Caco-2 (cell line): ENCODE measurements around the gene OAT. TPM values are rescaled to one million over a fixed set of nuclear protein-coding genes. Genes with fewer than 3 reads are reported as not detected.

Experiments used
- BruUV-seq: library from RNA; stranded (reverse); fragments of 400-500 nt; replicated peaks from 2 replicates; lab custom pipeline; 2021; lab: Mats Ljungman, UMichigan
- CTCF ChIA-PET: fragments of 300-600 bp; sonication (Branson Sonifier 250); formaldehyde crosslinking; loops from one replicate; lab custom pipeline; 2022; ENCODE audit warnings: antibody characterized with exemption; lab: Charles Lee
- POLR2A ChIA-PET: fragments of 300-600 bp; sonication (Branson Sonifier 250); formaldehyde crosslinking; loops from one replicate; lab custom pipeline; 2022; ENCODE audit warnings: antibody characterized with exemption; lab: Charles Lee
- DNase-seq, 2 experiments: peaks; one replicate each; pipeline versions ENCODE4 v3.0.0 to v3.0.0-alpha.2; 2020 to 2022
- H3K27me3 ChIP-seq: replicated peaks from 2 replicates; pipeline ENCODE4 v1.6.0; 2011; ENCODE audit warnings: low read length; ENCODE audit not compliant: control insufficient read depth, insufficient read depth
- H3K36me3 ChIP-seq: 2 replicates; pipeline ENCODE4 v1.5.1; 2011; ENCODE audit warnings: low read length; ENCODE audit not compliant: control insufficient read depth, insufficient read depth
- H3K4me1 ChIP-seq: fragments of 250-450 bp; sonication (Bioruptor Pico); 2 replicates; pipeline ENCODE4 v1.5.1; 2020; ENCODE audit warnings: mild to moderate bottlenecking
- H3K4me3 ChIP-seq: 2 replicates; pipeline ENCODE4 v1.5.1; 2011; ENCODE audit warnings: low read depth, mild to moderate bottlenecking, control low read depth, low read length
- H3K9me3 ChIP-seq: fragments of 250-450 bp; sonication (Bioruptor Pico); 2 replicates; pipeline ENCODE4 v1.5.1; 2020; ENCODE audit warnings: mild to moderate bottlenecking, moderate library complexity
- H3K27ac Mint-ChIP-seq: one replicate; pipeline ENCODE4 v1.8.0; 2022; ENCODE audit warnings: mixed read lengths; ENCODE audit not compliant: unreplicated experiment
- H3K27me3 Mint-ChIP-seq: one replicate; pipeline ENCODE4 v1.8.0; 2022; ENCODE audit warnings: mixed read lengths; ENCODE audit not compliant: insufficient read depth, unreplicated experiment
- H3K36me3 Mint-ChIP-seq: one replicate; pipeline ENCODE4 v1.8.0; 2022; ENCODE audit warnings: mild to moderate bottlenecking, mixed read lengths; ENCODE audit not compliant: insufficient read depth, unreplicated experiment
- H3K4me1 Mint-ChIP-seq: one replicate; pipeline ENCODE4 v1.8.0; 2022; ENCODE audit warnings: low read depth, mixed read lengths; ENCODE audit not compliant: unreplicated experiment
- H3K4me3 Mint-ChIP-seq: one replicate; pipeline ENCODE4 v1.8.0; 2022; ENCODE audit warnings: mild to moderate bottlenecking, moderate library complexity, mixed read lengths; ENCODE audit not compliant: unreplicated experiment
- H3K9me3 Mint-ChIP-seq: one replicate; pipeline ENCODE4 v1.8.0; 2022; ENCODE audit warnings: mixed read lengths; ENCODE audit not compliant: unreplicated experiment
- CTCF ChIP-seq, 2 experiments: fragments of 200-600 bp in 1 of 2; IDR thresholded peaks; 1 replicate in 1 of 2; 2 replicates in 1 of 2; pipeline versions ENCODE4 v1.5.1 to v1.8.0; 2011 to 2022; ENCODE audit warnings: antibody characterized with exemption in 1 of 2, control low read depth in 1 of 2, inconsistent platforms in 1 of 2, low read depth in 1 of 2, low read length in 1 of 2, mild to moderate bottlenecking in 1 of 2, moderate library complexity in 1 of 2; ENCODE audit not compliant: insufficient read depth in 1 of 2, severe bottlenecking in 1 of 2, unreplicated experiment in 1 of 2
- intact Hi-C: fragments of 100-400 bp; cut with micrococcal nuclease; formaldehyde crosslinking; loops from one replicate; pipeline ENCODE4 v1.10.0; 2022; ENCODE audit not compliant: unreplicated experiment
- total RNA-seq: library from RNA; stranded (reverse); gene quantifications from 2 replicates; pipeline ENCODE4 v1.2.3, GENCODE V29; 2022

OAT gene
- total RNA-seq, 1 experiment from 2014 or later, result 312 TPM

- POLR2A ChIA-PET, result no interaction called here
Measured at GRCh38 chr10:124362568-124362967, 56.2 kb downstream of the OAT start.

GRCh38 chr10:124359336-124359832, 59.3 kb downstream of the OAT start:
- no peak overlapping the region for H3K4me3 Mint-ChIP-seq
- H3K27me3 Mint-ChIP-seq, result peaks cover 7% of the 10 kb centered on the region
- H3K9me3 Mint-ChIP-seq, result no peaks in the 10 kb centered on the region
- no peaks in the 10 kb centered on the region for H3K9me3 ChIP-seq
- no peak overlapping the region for H3K27ac Mint-ChIP-seq
- H3K4me3 ChIP-seq, result no peak overlapping the region
- no peak for DNase-seq
- intact Hi-C loops, result no loop called here
- POLR2A ChIA-PET, result no interaction called here
- H3K4me1 ChIP-seq, result peaks cover 2% of the 10 kb centered on the region; the same call in 1 of the 2 replicates
- no TSS peak for BruUV-seq
- no peak for TF ChIP-seq CTCF (IDR thresholded peaks at IDR 0.05; ENCODE audit: insufficient read depth in 1 of 2, low read depth in 1 of 2, low read length in 1 of 2, severe bottlenecking in 1 of 2, unreplicated experiment in 1 of 2)
- CTCF ChIA-PET, result no interaction called here
- H3K36me3 Mint-ChIP-seq, result no peaks in the 10 kb centered on the region
- H3K27me3 ChIP-seq, result no peaks in the 10 kb centered on the region
- peaks cover 10% of the 10 kb centered on the region for H3K4me1 Mint-ChIP-seq
- no peaks in the 10 kb centered on the region for H3K36me3 ChIP-seq

More at GRCh38 chr10:124362568-124362967, 56.2 kb downstream of the OAT start:
- H3K27ac Mint-ChIP-seq, result no peak overlapping the region
- H3K27me3 ChIP-seq, result no peaks in the 10 kb centered on the region
- no peaks in the 10 kb centered on the region for H3K4me1 Mint-ChIP-seq
- intact Hi-C loops, result no loop called here
- no peak overlapping the region for H3K4me3 Mint-ChIP-seq
- no peak for TF ChIP-seq CTCF (IDR thresholded peaks at IDR 0.05; ENCODE audit: insufficient read depth in 1 of 2, low read depth in 1 of 2, low read length in 1 of 2, severe bottlenecking in 1 of 2, unreplicated experiment in 1 of 2)
- no peaks in the 10 kb centered on the region for H3K9me3 ChIP-seq
- no peaks in the 10 kb centered on the region for H3K9me3 Mint-ChIP-seq
- H3K4me1 ChIP-seq, result no peaks in the 10 kb centered on the region
- H3K36me3 Mint-ChIP-seq, result no peaks in the 10 kb centered on the region
- H3K4me3 ChIP-seq, result no peak overlapping the region
- CTCF ChIA-PET, result no interaction called here
- peaks cover 7% of the 10 kb centered on the region for H3K27me3 Mint-ChIP-seq
- no TSS peak for BruUV-seq
- no peaks in the 10 kb centered on the region for H3K36me3 ChIP-seq
- no peak for DNase-seq

- Histone ChIP-seq H3K9me3 (no peaks in the 10 kb centered on the region), H3K36me3 (no peaks in the 10 kb centered on the region), H3K27me3 (no peaks in the 10 kb centered on the region), H3K4me3 (no peak overlapping the region), H3K4me1 (peaks cover 6% of the 10 kb centered on the region; the same call in 1 of the 2 replicates)
- H3K4me3 Mint-ChIP-seq, result no peak overlapping the region
- ChIA-PET POLR2A (no interaction called here), CTCF (interaction anchor here (1.3 kb wide), 1 partner anchor 31 kb away, joined by 3 read pairs; no protein-coding TSS in a partner anchor)
- peaks cover 7% of the 10 kb centered on the region for H3K27me3 Mint-ChIP-seq
- peaks cover 11% of the 10 kb centered on the region for H3K4me1 Mint-ChIP-seq
- H3K9me3 Mint-ChIP-seq, result no peaks in the 10 kb centered on the region
- no peak for TF ChIP-seq CTCF (IDR thresholded peaks at IDR 0.05; ENCODE audit: insufficient read depth in 1 of 2, low read depth in 1 of 2, low read length in 1 of 2, severe bottlenecking in 1 of 2, unreplicated experiment in 1 of 2)
- H3K36me3 Mint-ChIP-seq, result no peaks in the 10 kb centered on the region
- BruUV-seq, result no TSS peak
- no peak for DNase-seq
- intact Hi-C loops, result no loop called here
- H3K27ac Mint-ChIP-seq, result no peak overlapping the region
Measured at GRCh38 chr10:124357561-124357885, 61.2 kb downstream of the OAT start.
